ENCODE results near the gene HAPLN1. TPM values are rescaled to one million over a fixed set of nuclear protein-coding genes. Genes with fewer than 3 reads are reported as not detected.

Gene HAPLN1
- total RNA-seq, 1 donor from 2014 or later, result 1.6 TPM

GRCh38 chr5:83701886-83702285 lies 18.8 kb downstream of the HAPLN1 start:
- H3K9ac ChIP-seq (ENCODE audit: low read depth in 1 of 3, low read length in 3 of 3), result no peak overlapping the region
- H3K27me3 ChIP-seq (ENCODE audit: control insufficient read depth in 3 of 3, insufficient read depth in 3 of 3, low read length in 3 of 3), result no peaks in the 10 kb centered on the region
- H3K9me3 ChIP-seq (ENCODE audit: control insufficient read depth in 3 of 3, low read length in 3 of 3), result no peaks in the 10 kb centered on the region
- no peak overlapping the region for H3K27ac ChIP-seq (ENCODE audit: low read depth, low read length)
- H3K4me3 ChIP-seq (ENCODE audit: low read length in 3 of 3), result no peak overlapping the region
- no peaks in the 10 kb centered on the region for H3K4me1 ChIP-seq (ENCODE audit: control insufficient read depth in 3 of 3, insufficient read depth in 3 of 3, low read length in 3 of 3)
- no peaks in the 10 kb centered on the region for H3K36me3 ChIP-seq (ENCODE audit: control insufficient read depth in 3 of 3, insufficient read depth in 3 of 3, low read length in 3 of 3)

- no peak overlapping the region for H3K4me3 ChIP-seq (ENCODE audit: low read length in 3 of 3)
- H3K9ac ChIP-seq (ENCODE audit: low read depth in 1 of 3, low read length in 3 of 3), result no peak overlapping the region
- no peaks in the 10 kb centered on the region for H3K27me3 ChIP-seq (ENCODE audit: control insufficient read depth in 3 of 3, insufficient read depth in 3 of 3, low read length in 3 of 3)
- no peak overlapping the region for H3K27ac ChIP-seq (ENCODE audit: low read depth, low read length)
- H3K36me3 ChIP-seq (ENCODE audit: control insufficient read depth in 3 of 3, insufficient read depth in 3 of 3, low read length in 3 of 3), result no peaks in the 10 kb centered on the region
- H3K9me3 ChIP-seq (ENCODE audit: control insufficient read depth in 3 of 3, low read length in 3 of 3), result no peaks in the 10 kb centered on the region
- no peaks in the 10 kb centered on the region for H3K4me1 ChIP-seq (ENCODE audit: control insufficient read depth in 3 of 3, insufficient read depth in 3 of 3, low read length in 3 of 3)
Measured at GRCh38 chr5:83689881-83690280, 30.8 kb downstream of the HAPLN1 start.

- no peaks in the 10 kb centered on the region for H3K9me3 ChIP-seq (ENCODE audit: control insufficient read depth in 3 of 3, low read length in 3 of 3)
- no peak overlapping the region for H3K27ac ChIP-seq (ENCODE audit: low read depth, low read length)
- H3K36me3 ChIP-seq (ENCODE audit: control insufficient read depth in 3 of 3, insufficient read depth in 3 of 3, low read length in 3 of 3), result no peaks in the 10 kb centered on the region
- no peak overlapping the region for H3K4me3 ChIP-seq (ENCODE audit: low read length in 3 of 3)
- H3K9ac ChIP-seq (ENCODE audit: low read depth in 1 of 3, low read length in 3 of 3), result no peak overlapping the region
- no peaks in the 10 kb centered on the region for H3K4me1 ChIP-seq (ENCODE audit: control insufficient read depth in 3 of 3, insufficient read depth in 3 of 3, low read length in 3 of 3)
- no peaks in the 10 kb centered on the region for H3K27me3 ChIP-seq (ENCODE audit: control insufficient read depth in 3 of 3, insufficient read depth in 3 of 3, low read length in 3 of 3)
Measured at GRCh38 chr5:83688281-83688680, 32.4 kb downstream of the HAPLN1 start.

GRCh38 chr5:83687124-83687619 lies 33.5 kb downstream of the HAPLN1 start:
- no peaks in the 10 kb centered on the region for H3K9me3 ChIP-seq (ENCODE audit: control insufficient read depth in 3 of 3, low read length in 3 of 3)
- H3K4me3 ChIP-seq (ENCODE audit: low read length in 3 of 3), result no peak overlapping the region
- no peaks in the 10 kb centered on the region for H3K36me3 ChIP-seq (ENCODE audit: control insufficient read depth in 3 of 3, insufficient read depth in 3 of 3, low read length in 3 of 3)
- H3K4me1 ChIP-seq (ENCODE audit: control insufficient read depth in 3 of 3, insufficient read depth in 3 of 3, low read length in 3 of 3), result no peaks in the 10 kb centered on the region
- H3K27me3 ChIP-seq (ENCODE audit: control insufficient read depth in 3 of 3, insufficient read depth in 3 of 3, low read length in 3 of 3), result no peaks in the 10 kb centered on the region
- no peak overlapping the region for H3K9ac ChIP-seq (ENCODE audit: low read depth in 1 of 3, low read length in 3 of 3)
- no peak overlapping the region for H3K27ac ChIP-seq (ENCODE audit: low read depth, low read length)

GRCh38 chr5:83686251-83686650 lies 34.4 kb downstream of the HAPLN1 start:
- H3K9ac ChIP-seq (ENCODE audit: low read depth in 1 of 3, low read length in 3 of 3), result no peak overlapping the region
- no peaks in the 10 kb centered on the region for H3K9me3 ChIP-seq (ENCODE audit: control insufficient read depth in 3 of 3, low read length in 3 of 3)
- no peak overlapping the region for H3K4me3 ChIP-seq (ENCODE audit: low read length in 3 of 3)
- H3K27me3 ChIP-seq (ENCODE audit: control insufficient read depth in 3 of 3, insufficient read depth in 3 of 3, low read length in 3 of 3), result no peaks in the 10 kb centered on the region
- no peaks in the 10 kb centered on the region for H3K4me1 ChIP-seq (ENCODE audit: control insufficient read depth in 3 of 3, insufficient read depth in 3 of 3, low read length in 3 of 3)
- no peaks in the 10 kb centered on the region for H3K36me3 ChIP-seq (ENCODE audit: control insufficient read depth in 3 of 3, insufficient read depth in 3 of 3, low read length in 3 of 3)
- no peak overlapping the region for H3K27ac ChIP-seq (ENCODE audit: low read depth, low read length)

- no peaks in the 10 kb centered on the region for H3K36me3 ChIP-seq (ENCODE audit: control insufficient read depth in 3 of 3, insufficient read depth in 3 of 3, low read length in 3 of 3)
- H3K4me1 ChIP-seq (ENCODE audit: control insufficient read depth in 3 of 3, insufficient read depth in 3 of 3, low read length in 3 of 3), result no peaks in the 10 kb centered on the region
- no peaks in the 10 kb centered on the region for H3K9me3 ChIP-seq (ENCODE audit: control insufficient read depth in 3 of 3, low read length in 3 of 3)
- no peak overlapping the region for H3K9ac ChIP-seq (ENCODE audit: low read depth in 1 of 3, low read length in 3 of 3)
- H3K27me3 ChIP-seq (ENCODE audit: control insufficient read depth in 3 of 3, insufficient read depth in 3 of 3, low read length in 3 of 3), result no peaks in the 10 kb centered on the region
- no peak overlapping the region for H3K4me3 ChIP-seq (ENCODE audit: low read length in 3 of 3)
- no peak overlapping the region for H3K27ac ChIP-seq (ENCODE audit: low read depth, low read length)
Measured at GRCh38 chr5:83683836-83684235, 36.8 kb downstream of the HAPLN1 start.

- Histone ChIP-seq H3K4me1 (ENCODE audit: control insufficient read depth in 3 of 3, insufficient read depth in 3 of 3, low read length in 3 of 3) (no peaks in the 10 kb centered on the region), H3K36me3 (ENCODE audit: control insufficient read depth in 3 of 3, insufficient read depth in 3 of 3, low read length in 3 of 3) (no peaks in the 10 kb centered on the region), H3K9ac (ENCODE audit: low read depth in 1 of 3, low read length in 3 of 3) (no peak overlapping the region), H3K9me3 (ENCODE audit: control insufficient read depth in 3 of 3, low read length in 3 of 3) (no peaks in the 10 kb centered on the region), H3K27me3 (ENCODE audit: control insufficient read depth in 3 of 3, insufficient read depth in 3 of 3, low read length in 3 of 3) (no peaks in the 10 kb centered on the region), H3K27ac (ENCODE audit: low read depth, low read length) (no peak overlapping the region), H3K4me3 (ENCODE audit: low read length in 3 of 3) (no peak overlapping the region)
Measured at GRCh38 chr5:83672646-83673045, 48.0 kb downstream of the HAPLN1 start.

- Histone ChIP-seq H3K27me3 (ENCODE audit: control insufficient read depth in 3 of 3, insufficient read depth in 3 of 3, low read length in 3 of 3) (no peaks in the 10 kb centered on the region), H3K9ac (ENCODE audit: low read depth in 1 of 3, low read length in 3 of 3) (no peak overlapping the region), H3K4me3 (ENCODE audit: low read length in 3 of 3) (no peak overlapping the region), H3K27ac (ENCODE audit: low read depth, low read length) (no peak overlapping the region), H3K9me3 (ENCODE audit: control insufficient read depth in 3 of 3, low read length in 3 of 3) (no peaks in the 10 kb centered on the region), H3K4me1 (ENCODE audit: control insufficient read depth in 3 of 3, insufficient read depth in 3 of 3, low read length in 3 of 3) (no peaks in the 10 kb centered on the region), H3K36me3 (ENCODE audit: control insufficient read depth in 3 of 3, insufficient read depth in 3 of 3, low read length in 3 of 3) (no peaks in the 10 kb centered on the region)
Measured at GRCh38 chr5:83672158-83672557, 48.5 kb downstream of the HAPLN1 start.

GRCh38 chr5:83665631-83666030 lies 55.0 kb downstream of the HAPLN1 start:
- H3K36me3 ChIP-seq (ENCODE audit: control insufficient read depth in 3 of 3, insufficient read depth in 3 of 3, low read length in 3 of 3), result no peaks in the 10 kb centered on the region
- H3K4me3 ChIP-seq (ENCODE audit: low read length in 3 of 3), result no peak overlapping the region
- no peak overlapping the region for H3K9ac ChIP-seq (ENCODE audit: low read depth in 1 of 3, low read length in 3 of 3)
- no peaks in the 10 kb centered on the region for H3K27me3 ChIP-seq (ENCODE audit: control insufficient read depth in 3 of 3, insufficient read depth in 3 of 3, low read length in 3 of 3)
- H3K4me1 ChIP-seq (ENCODE audit: control insufficient read depth in 3 of 3, insufficient read depth in 3 of 3, low read length in 3 of 3), result no peaks in the 10 kb centered on the region
- H3K9me3 ChIP-seq (ENCODE audit: control insufficient read depth in 3 of 3, low read length in 3 of 3), result no peaks in the 10 kb centered on the region
- H3K27ac ChIP-seq (ENCODE audit: low read depth, low read length), result no peak overlapping the region

GRCh38 chr5:83662558-83662957 lies 58.1 kb downstream of the HAPLN1 start:
- Histone ChIP-seq H3K27ac (ENCODE audit: low read depth, low read length) (no peak overlapping the region), H3K9me3 (ENCODE audit: control insufficient read depth in 3 of 3, low read length in 3 of 3) (no peaks in the 10 kb centered on the region), H3K27me3 (ENCODE audit: control insufficient read depth in 3 of 3, insufficient read depth in 3 of 3, low read length in 3 of 3) (no peaks in the 10 kb centered on the region), H3K4me1 (ENCODE audit: control insufficient read depth in 3 of 3, insufficient read depth in 3 of 3, low read length in 3 of 3) (no peaks in the 10 kb centered on the region), H3K4me3 (ENCODE audit: low read length in 3 of 3) (no peak overlapping the region), H3K36me3 (ENCODE audit: control insufficient read depth in 3 of 3, insufficient read depth in 3 of 3, low read length in 3 of 3) (no peaks in the 10 kb centered on the region), H3K9ac (ENCODE audit: low read depth in 1 of 3, low read length in 3 of 3) (no peak overlapping the region)

All from skeletal muscle tissue (tissue), 4 donors.